K562 (cell line): Measurements from ENCODE around the gene OSBPL10. TPM values are rescaled to one million over a fixed set of nuclear protein-coding genes. Genes with fewer than 3 reads are reported as not detected.

Experiments
- ATAC-seq: fragments of 200-7000 bp; cut with Tn5 transposase; 3 replicates; pipeline ENCODE4 v1.9.1; 2020; ENCODE audit warnings: moderate library complexity
- BruUV-seq: library from RNA; stranded (reverse); fragments of 400-500 nt; replicated peaks from 2 replicates; lab custom pipeline; 2021; lab: Mats Ljungman, UMichigan
- CTCF ChIA-PET: fragments of 300-600 bp; formaldehyde crosslinking; extraction: SDS; loops from one replicate; lab custom pipeline; 2021; ENCODE audit warnings: low intra/inter-chr PET ratio; lab: Yijun Ruan, JAX
- POLR2A ChIA-PET: fragments of 300-600, 350-650 bp; sonication (Branson Sonifier 250); formaldehyde crosslinking; extraction: SDS; loops from one replicate; lab custom pipeline; 2021; ENCODE audit warnings: antibody characterized with exemption, inconsistent platforms; lab: Yijun Ruan, JAX
- DNase-seq, 4 experiments: peaks; one replicate each; pipeline versions ENCODE4 v3.0.0 to v3.0.0-alpha.2; 2011 to 2018; ENCODE audit warnings: low spot score in 3 of 4, mixed read lengths in 3 of 4; ENCODE audit errors: extremely low read depth in 1 of 4
- FAIRE-seq: peaks from 2 replicates; lab custom pipeline; 2011; peaks lifted over from hg19 to GRCh38; lab: Jason Lieb, UNC
- H2AFZ ChIP-seq: 2 replicates; pipeline ENCODE4 v1.6.0; 2011; ENCODE audit warnings: low read depth, low read length, control low read depth, inconsistent platforms
- H3K27ac ChIP-seq: fragments of 200-600 bp; 3 replicates; pipeline ENCODE4 v1.8.0; 2011; ENCODE audit warnings: low read depth, mild to moderate bottlenecking, control low read depth, inconsistent platforms, low read length, moderate library complexity, mixed read lengths; ENCODE audit errors: extremely low read depth
- H3K27me3 ChIP-seq, 2 experiments: fragments of 300-600 bp in 1 of 2; 2 replicates in 1 of 2; 3 replicates in 1 of 2; pipeline versions ENCODE4 v1.6.0 to v1.8.0; 2011; ENCODE audit warnings: inconsistent platforms in 2 of 2, low read length in 2 of 2, mild to moderate bottlenecking in 1 of 2, mixed read lengths in 1 of 2, moderate library complexity in 1 of 2; ENCODE audit not compliant: control insufficient read depth in 2 of 2, insufficient read depth in 2 of 2
- H3K36me3 ChIP-seq: fragments of 300-600 bp; 3 replicates; pipeline ENCODE4 v1.8.0; 2011; ENCODE audit warnings: mild to moderate bottlenecking, low read length, inconsistent platforms; ENCODE audit not compliant: control insufficient read depth, insufficient read depth
- H3K4me1 ChIP-seq, 2 experiments: fragments of 200-600 bp in 1 of 2; replicated peaks in 1 of 2; 2 replicates in 1 of 2; 3 replicates in 1 of 2; pipeline versions ENCODE4 v1.5.1 to v1.8.0; 2011; ENCODE audit warnings: inconsistent platforms in 2 of 2, low read length in 2 of 2, mild to moderate bottlenecking in 1 of 2, mixed read lengths in 1 of 2, moderate library complexity in 1 of 2; ENCODE audit not compliant: control insufficient read depth in 2 of 2, insufficient read depth in 2 of 2
- H3K4me2 ChIP-seq: 2 replicates; pipeline ENCODE4 v1.6.1; 2011; ENCODE audit warnings: low read length, control low read depth, inconsistent platforms, mixed read lengths; ENCODE audit not compliant: insufficient read depth
- H3K4me3 ChIP-seq: fragments of 200-600 bp; sonication (generic), shearing (Covaris generic); 2 replicates; pipeline ENCODE4 v1.5.1; 2016; ENCODE audit warnings: control low read depth, inconsistent platforms
- H3K79me2 ChIP-seq: fragments of 200-600 bp; 3 replicates; pipeline ENCODE4 v1.8.0; 2011; ENCODE audit warnings: low read length, inconsistent platforms; ENCODE audit not compliant: control insufficient read depth, insufficient read depth
- H3K9ac ChIP-seq, 2 experiments: 2 replicates each; pipeline versions ENCODE4 v1.6.0 to v1.6.1; 2011; ENCODE audit warnings: low read depth in 2 of 2, low read length in 2 of 2, control low read depth in 1 of 2, inconsistent platforms in 1 of 2, mild to moderate bottlenecking in 1 of 2, mixed read lengths in 1 of 2; ENCODE audit not compliant: insufficient read depth in 1 of 2
- H3K9me1 ChIP-seq: one replicate; pipeline ENCODE4 v1.6.0; 2011; ENCODE audit warnings: inconsistent platforms, mild to moderate bottlenecking, low read length, moderate library complexity; ENCODE audit not compliant: control insufficient read depth, insufficient read depth
- H3K9me3 ChIP-seq: replicated peaks from 2 replicates; pipeline ENCODE4 v1.5.1; 2011; ENCODE audit warnings: low read depth, low read length, inconsistent platforms; ENCODE audit not compliant: control insufficient read depth, insufficient read depth
- H4K20me1 ChIP-seq: replicated peaks from 2 replicates; pipeline ENCODE4 v1.6.1; 2011; ENCODE audit warnings: low read length, inconsistent platforms, mixed read lengths; ENCODE audit not compliant: control insufficient read depth, insufficient read depth
- AFF1 ChIP-seq, 2 experiments: fragments of 450-650 bp; IDR thresholded peaks; 2 replicates each; pipeline ENCODE4 v1.6.1; 2018; ENCODE audit warnings: mild to moderate bottlenecking in 2 of 2, low read depth in 1 of 2; ENCODE audit not compliant: partially characterized antibody in 2 of 2
- ETV5 ChIP-seq: sonication (generic); formaldehyde crosslinking; IDR thresholded peaks from 2 replicates; pipeline ENCODE4 v1.4.0; 2020; ENCODE audit warnings: low read depth, mild to moderate bottlenecking, missing genetic modification reagents
- FOS ChIP-seq: IDR thresholded peaks from 3 replicates; pipeline ENCODE4 v1.6.1; 2011; ENCODE audit not compliant: insufficient read length; ENCODE audit errors: extremely low read depth
- POLR2AphosphoS2 ChIP-seq: IDR thresholded peaks from 2 replicates; pipeline ENCODE4 v1.6.1; 2012; ENCODE audit warnings: low read length, improper control_type of control experiment
- TCF3 ChIP-seq: sonication (generic); formaldehyde crosslinking; IDR thresholded peaks from 2 replicates; pipeline ENCODE4 v1.4.0; 2020; ENCODE audit warnings: mild to moderate bottlenecking, missing genetic modification reagents
- THRA ChIP-seq: fragments of 450-650 bp; IDR thresholded peaks from 2 replicates; pipeline ENCODE4 v1.6.1; 2017; ENCODE audit warnings: mild to moderate bottlenecking, moderate library complexity
- WHSC1 ChIP-seq: IDR thresholded peaks from one replicate; pipeline ENCODE4 v1.6.1; 2012; ENCODE audit warnings: low read length, control low read depth, inconsistent platforms
- ZBTB9 ChIP-seq: fragments of 450-650 bp; formaldehyde crosslinking; IDR thresholded peaks from 2 replicates; pipeline ENCODE4 v1.4.0; 2020; ENCODE audit warnings: mild to moderate bottlenecking, moderate library complexity
- WGBS: fragments of 100-300 bp; shearing (Covaris generic); methylation state at CpG from one replicate; pipeline ENCODE4 v1.1.6; 2016; ENCODE audit warnings: low coverage, mixed read lengths; ENCODE audit not compliant: insufficient coverage; ENCODE audit errors: missing lambda C conversion rate; 5-methylcytosine and 5-hydroxymethylcytosine counted together
- in situ Hi-C: fragments of 300-500 bp; cut with MboI; formaldehyde crosslinking; loops from 4 replicates; pipeline ENCODE4 v1.15.0; 2018; ENCODE audit warnings: inconsistent platforms, mixed read lengths
- intact Hi-C: fragments of 100-400 bp; cut with micrococcal nuclease; formaldehyde crosslinking; loops from 2 replicates; pipeline ENCODE4 v1.14.2; 2022
- polyA plus RNA-seq, 8 experiments: library from polyadenylated mRNA; depleted of rRNA in 4 of 8; stranded (reverse) in 5 of 8; unstranded in 3 of 8; fragments of >200 nt; fragmentation: Nextera tagmentation in 2 of 8; fragmentation: Illumina TruSeq in 1 of 8; extraction: Ambion mirVana in 2 of 8; extraction: Trizol in 1 of 8; gene quantifications; 2 replicates each; pipeline versions ENCODE4 v1.2.1 to v1.2.3, GENCODE V29; 2011 to 2014; ENCODE audit warnings: inconsistent platforms in 1 of 8, missing spikeins in 1 of 8
- total RNA-seq, 7 experiments: library from RNA; depleted of rRNA in 6 of 7; stranded (reverse); fragments of >200 nt in 6 of 7; fragmentation: Illumina TruSeq in 2 of 7; extraction: Trizol in 2 of 7; gene quantifications; 2 replicates each; pipeline versions ENCODE4 v1.2.1 to v1.2.3, GENCODE V29; 2011 to 2021; ENCODE audit warnings: low replicate concordance in 1 of 7

The OSBPL10 gene
- total and polyA plus RNA-seq, 9 of the 15 experiments (the other 6 are each of a cell fraction or from before 2014, with no cell fraction given): 0.03 to 0.19 (median 0.14) TPM; not detected in 2

DNA sequence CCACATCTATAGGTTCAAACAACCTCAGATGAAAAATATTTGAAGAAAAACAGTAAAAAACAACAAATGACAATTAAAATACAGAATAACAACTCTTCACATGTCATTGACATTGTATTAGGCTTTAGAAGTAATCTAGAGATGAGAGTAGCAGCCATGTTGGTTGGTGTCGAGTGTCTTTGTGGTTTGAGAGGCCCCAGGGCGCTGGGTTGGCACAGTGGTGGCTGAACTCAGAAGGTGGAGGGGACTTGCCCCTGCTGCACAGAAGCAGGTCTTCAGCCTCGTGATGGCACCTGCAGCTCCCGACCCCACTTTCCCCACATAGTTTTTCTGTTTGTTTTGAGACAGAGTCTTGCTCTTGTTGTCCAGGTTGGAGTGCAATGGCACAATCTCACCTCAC lies 187.2 kb downstream of the OSBPL10 start:
- Histone ChIP-seq H3K9ac (no peak overlapping the region), H3K27ac (no peak overlapping the region), H2AFZ (no peak overlapping the region), H3K79me2 (no peaks in the 10 kb centered on the region), H3K4me1 (no peaks in the 10 kb centered on the region), H3K4me3 (no peak overlapping the region), H3K4me2 (no peak overlapping the region), H3K9me3 (no peaks in the 10 kb centered on the region), H3K9me1 (no peaks in the 10 kb centered on the region), H4K20me1 (no peaks in the 10 kb centered on the region; the same call in 1 of the 2 replicates), H3K36me3 (no peaks in the 10 kb centered on the region), H3K27me3 (peaks cover 2 to 5% of the 10 kb centered on the region in 2 experiments; a peak in 2 of 5 replicates)
- in situ Hi-C loops (no loop called here), intact Hi-C loops (no loop called here)
- DNase-seq (no peak), FAIRE-seq (no peak), ATAC-seq (no peak)
- no TSS peak for BruUV-seq
- POLR2A ChIA-PET: no interaction called here
- 0% methylated on average over 4 of the region's 4 CpGs for WGBS
- no peak for TF ChIP-seq FOS
- no peak for TF ChIP-seq TCF3 (CRISPR knock-in tag)
- TF ChIP-seq ZBTB9 (CRISPR knock-in tag): no peak
- CTCF ChIA-PET: no interaction called here

DNA sequence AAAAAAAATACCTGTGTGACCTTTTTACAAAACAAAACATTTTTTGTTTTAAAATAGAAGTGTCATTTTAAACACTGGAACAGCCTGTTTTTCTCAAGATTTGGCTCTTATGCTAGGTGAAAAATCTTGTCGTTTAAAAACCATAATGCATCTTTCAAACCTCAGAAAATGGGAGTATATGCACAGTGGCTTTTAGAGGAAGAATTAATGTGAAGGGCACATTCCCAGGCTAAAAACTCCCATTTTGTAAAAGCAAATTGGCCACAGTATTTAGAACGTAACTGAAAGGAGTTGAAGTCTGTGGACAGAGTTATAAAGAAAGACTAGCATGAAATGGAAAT lies 190.0 kb downstream of the OSBPL10 start:
- Histone ChIP-seq H3K9ac (no peak overlapping the region), H3K9me1 (no peaks in the 10 kb centered on the region), H3K79me2 (no peaks in the 10 kb centered on the region), H4K20me1 (no peaks in the 10 kb centered on the region; the same call in 1 of the 2 replicates), H3K36me3 (no peaks in the 10 kb centered on the region), H3K9me3 (no peaks in the 10 kb centered on the region), H3K27ac (no peak overlapping the region), H3K4me3 (no peak overlapping the region), H3K27me3 (peaks cover 2 to 5% of the 10 kb centered on the region in 2 experiments; a peak in 1 of 5 replicates), H3K4me2 (no peak overlapping the region), H3K4me1 (no peaks in the 10 kb centered on the region), H2AFZ (no peak overlapping the region)
- FAIRE-seq (no peak), DNase-seq (no peak), ATAC-seq (no peak)
- intact Hi-C loops (no loop called here), in situ Hi-C loops (no loop called here)
- CTCF ChIA-PET: no interaction called here
- no TSS peak for BruUV-seq
- POLR2A ChIA-PET: no interaction called here
- WGBS: 0% methylated on average over 2 of the region's 2 CpGs
- no peak for TF ChIP-seq WHSC1
- TF ChIP-seq ETV5 (CRISPR knock-in tag): no peak
- TF ChIP-seq POLR2AphosphoS2: no peak
- no peak for TF ChIP-seq AFF1 (IDR thresholded peaks at IDR 0.05; ENCODE audit: low read depth in 1 of 2, partially characterized antibody in 2 of 2)
- no peak for TF ChIP-seq THRA
